ENCODE measurements around the gene AMT. TPM values are rescaled to one million over a fixed set of nuclear protein-coding genes. Genes with fewer than 3 reads are reported as not detected.

AMT gene
- total and polyA plus RNA-seq, 2 experiments from 2014 or later = 32.8 to 35.6 TPM

DNA sequence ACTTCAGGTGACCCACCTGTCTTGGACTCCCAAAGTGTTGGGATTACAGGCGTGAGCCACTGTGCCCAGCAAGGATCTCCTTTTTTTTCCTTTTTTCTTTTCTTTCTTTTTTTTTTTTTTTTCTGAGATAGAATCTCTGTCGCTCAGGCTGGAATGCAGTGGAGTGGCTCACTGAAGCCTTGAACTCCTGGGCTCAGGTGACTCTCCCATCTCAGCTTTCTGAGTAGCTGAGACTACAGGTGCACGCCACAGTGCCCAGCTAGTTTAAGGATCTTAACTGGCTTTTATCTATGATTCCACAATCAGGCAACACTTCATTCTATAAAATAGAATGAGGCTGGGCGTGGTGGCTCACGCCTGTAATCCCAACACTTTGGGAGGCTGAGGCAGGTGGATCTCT lies 23.1 kb upstream of the AMT start:
- H3K27ac Mint-ChIP-seq = no peak overlapping the region
- DNase-seq (ENCODE audit: low spot score) (no peak), ATAC-seq (no peak)
- Histone ChIP-seq H3K4me2 (no peak overlapping the region), H3K4me1 (ENCODE audit: insufficient read depth) (no peaks in the 10 kb centered on the region), H3K9me2 (ENCODE audit: insufficient read depth) (no peaks in the 10 kb centered on the region), H3K27ac (ENCODE audit: low read depth) (no peak overlapping the region), H3K27me3 (ENCODE audit: insufficient read depth) (no peaks in the 10 kb centered on the region), H3K36me3 (ENCODE audit: insufficient read depth) (no peaks in the 10 kb centered on the region), H4K20me1 (replicated peaks; ENCODE audit: insufficient read depth) (no peaks in the 10 kb centered on the region; the same call in 1 of the 2 replicates), H3K4me3 (no peak overlapping the region), H3F3A (replicated peaks; ENCODE audit: low read depth) (no peaks in the 10 kb centered on the region), H2AFZ (no peak overlapping the region), H3K79me2 (replicated peaks; ENCODE audit: insufficient read depth) (no peaks in the 10 kb centered on the region)
- TF ChIP-seq EZH2phosphoT487 (IDR thresholded peaks at IDR 0.05; ENCODE audit: unreplicated experiment) (no peak), ZNF462 (CRISPR knock-in tag; IDR thresholded peaks at IDR 0.05) (no peak), ZNF331 (CRISPR knock-in tag; IDR thresholded peaks at IDR 0.05; ENCODE audit: low read depth) (no peak), POLR2AphosphoS5 (IDR thresholded peaks at IDR 0.05; ENCODE audit: low read depth) (no peak), ETS1 (IDR thresholded peaks at IDR 0.05) (no peak)
- no peaks in the 10 kb centered on the region for H3K4me1 Mint-ChIP-seq
- peaks cover 2% of the 10 kb centered on the region for H3K27me3 Mint-ChIP-seq (ENCODE audit: insufficient read depth, low read depth, poor library complexity)
- H3K36me3 Mint-ChIP-seq (ENCODE audit: low read depth) = no peaks in the 10 kb centered on the region
- no peaks in the 10 kb centered on the region for H3K9me3 Mint-ChIP-seq
- no peak overlapping the region for H3K4me3 Mint-ChIP-seq

GRCh38 chr3:49434731-49435130 lies 12.5 kb upstream of the AMT start:
- Mint-ChIP-seq H3K4me1 (no peaks in the 10 kb centered on the region), H3K27me3 (ENCODE audit: insufficient read depth, low read depth, poor library complexity) (peaks cover 10% of the 10 kb centered on the region), H3K27ac (no peak overlapping the region), H3K9me3 (no peaks in the 10 kb centered on the region), H3K36me3 (ENCODE audit: low read depth) (no peaks in the 10 kb centered on the region), H3K4me3 (no peak overlapping the region)
- DNase-seq (ENCODE audit: low spot score) = no peak
- H3K79me2 ChIP-seq (replicated peaks; ENCODE audit: insufficient read depth) = no peaks in the 10 kb centered on the region
- H3K4me2 ChIP-seq = no peak overlapping the region
- H3K36me3 ChIP-seq (ENCODE audit: insufficient read depth) = no peaks in the 10 kb centered on the region
- no peaks in the 10 kb centered on the region for H3K4me1 ChIP-seq (ENCODE audit: insufficient read depth)
- H4K20me1 ChIP-seq (replicated peaks; ENCODE audit: insufficient read depth) = no peaks in the 10 kb centered on the region
- H3K27me3 ChIP-seq (ENCODE audit: insufficient read depth) = no peaks in the 10 kb centered on the region
- no peaks in the 10 kb centered on the region for H3K9me2 ChIP-seq (ENCODE audit: insufficient read depth)
- no peak overlapping the region for H3K27ac ChIP-seq (ENCODE audit: low read depth)
- H3K4me3 ChIP-seq = no peak overlapping the region
- no peak for ATAC-seq
- H2AFZ ChIP-seq = no peak overlapping the region
- H3F3A ChIP-seq (replicated peaks; ENCODE audit: low read depth) = no peaks in the 10 kb centered on the region
- no peak for TF ChIP-seq POLR2AphosphoS5 (IDR thresholded peaks at IDR 0.05; ENCODE audit: low read depth)
- no peak for TF ChIP-seq STAT1 (IDR thresholded peaks at IDR 0.05; ENCODE audit: unreplicated experiment)
- TF ChIP-seq EZH2 (IDR thresholded peaks at IDR 0.05; ENCODE audit: low read depth, unreplicated experiment) = no peak
- TF ChIP-seq, protein P1, sequence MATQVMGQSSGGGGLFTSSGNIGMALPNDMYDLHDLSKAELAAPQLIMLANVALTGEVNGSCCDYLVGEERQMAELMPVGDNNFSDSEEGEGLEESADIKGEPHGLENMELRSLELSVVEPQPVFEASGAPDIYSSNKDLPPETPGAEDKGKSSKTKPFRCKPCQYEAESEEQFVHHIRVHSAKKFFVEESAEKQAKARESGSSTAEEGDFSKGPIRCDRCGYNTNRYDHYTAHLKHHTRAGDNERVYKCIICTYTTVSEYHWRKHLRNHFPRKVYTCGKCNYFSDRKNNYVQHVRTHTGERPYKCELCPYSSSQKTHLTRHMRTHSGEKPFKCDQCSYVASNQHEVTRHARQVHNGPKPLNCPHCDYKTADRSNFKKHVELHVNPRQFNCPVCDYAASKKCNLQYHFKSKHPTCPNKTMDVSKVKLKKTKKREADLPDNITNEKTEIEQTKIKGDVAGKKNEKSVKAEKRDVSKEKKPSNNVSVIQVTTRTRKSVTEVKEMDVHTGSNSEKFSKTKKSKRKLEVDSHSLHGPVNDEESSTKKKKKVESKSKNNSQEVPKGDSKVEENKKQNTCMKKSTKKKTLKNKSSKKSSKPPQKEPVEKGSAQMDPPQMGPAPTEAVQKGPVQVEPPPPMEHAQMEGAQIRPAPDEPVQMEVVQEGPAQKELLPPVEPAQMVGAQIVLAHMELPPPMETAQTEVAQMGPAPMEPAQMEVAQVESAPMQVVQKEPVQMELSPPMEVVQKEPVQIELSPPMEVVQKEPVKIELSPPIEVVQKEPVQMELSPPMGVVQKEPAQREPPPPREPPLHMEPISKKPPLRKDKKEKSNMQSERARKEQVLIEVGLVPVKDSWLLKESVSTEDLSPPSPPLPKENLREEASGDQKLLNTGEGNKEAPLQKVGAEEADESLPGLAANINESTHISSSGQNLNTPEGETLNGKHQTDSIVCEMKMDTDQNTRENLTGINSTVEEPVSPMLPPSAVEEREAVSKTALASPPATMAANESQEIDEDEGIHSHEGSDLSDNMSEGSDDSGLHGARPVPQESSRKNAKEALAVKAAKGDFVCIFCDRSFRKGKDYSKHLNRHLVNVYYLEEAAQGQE (IDR thresholded peaks at IDR 0.05; ENCODE audit: unreplicated experiment) = no peak
- no peak for TF ChIP-seq ZNF114 (CRISPR knock-in tag; IDR thresholded peaks at IDR 0.05)
- TF ChIP-seq EZH2phosphoT487 (IDR thresholded peaks at IDR 0.05; ENCODE audit: unreplicated experiment) = no peak
- TF ChIP-seq CREB1 (CRISPR knock-in tag; IDR thresholded peaks at IDR 0.05; ENCODE audit: low read depth) = no peak
- no peak for TF ChIP-seq NANOG (IDR thresholded peaks at IDR 0.05; ENCODE audit: borderline replicate concordance)

Measured in GM23338 (cell line).